Left lung (tissue), 10 donors: ENCODE results near the gene ARHGAP10. TPM values are rescaled to one million over a fixed set of nuclear protein-coding genes. Genes with fewer than 3 reads are reported as not detected.

ENCODE experiments used
- ATAC-seq: fragments of 200-7000 bp; cut with Tn5 transposase; one replicate; pipeline ENCODE4 v1.9.1; 2020; ENCODE audit warnings: moderate library complexity
- DNase-seq, 4 donors: peaks; one replicate each; pipeline ENCODE4 v3.0.0-alpha.2; 2013 to 2020
- H3K27ac ChIP-seq, 2 donors: fragments of 200-600 bp; sonication (generic) in 1 of 2; one replicate each; pipeline versions ENCODE4 v1.5.0 to v1.8.0; 2020 to 2021
- H3K27me3 ChIP-seq, 2 donors: fragments of 200-600 bp; sonication (generic) in 1 of 2; one replicate each; pipeline versions ENCODE4 v1.5.0 to v1.8.0; 2020 to 2021
- H3K36me3 ChIP-seq, 2 donors: fragments of 200-600 bp; sonication (generic) in 1 of 2; one replicate each; pipeline versions ENCODE4 v1.5.0 to v1.8.0; 2020 to 2021
- H3K4me1 ChIP-seq, 2 donors: fragments of 200-600 bp; one replicate each; pipeline ENCODE4 v1.8.0; 2021
- H3K4me3 ChIP-seq, 2 donors: fragments of 200-600 bp; sonication (generic) in 1 of 2; one replicate each; pipeline versions ENCODE4 v1.5.0 to v1.8.0; 2020 to 2021; ENCODE audit warnings: mild to moderate bottlenecking in 1 of 2
- H3K9me3 ChIP-seq, 2 donors: fragments of 200-600 bp; sonication (generic) in 1 of 2; one replicate each; pipeline versions ENCODE4 v1.5.0 to v1.8.0; 2020 to 2021
- CTCF ChIP-seq, 2 donors: fragments of 200-600 bp; sonication (generic) in 1 of 2; IDR thresholded peaks; one replicate each; pipeline versions ENCODE4 v1.5.0 to v1.8.0; 2021; ENCODE audit warnings: antibody characterized with exemption in 2 of 2
- intact Hi-C, 2 donors: fragments of 100-400 bp; cut with DNase I; formaldehyde crosslinking; loops; one replicate each; pipeline versions ENCODE4 v1.11.2 to v1.14.2; 2022
- polyA plus RNA-seq, 6 donors: library from polyadenylated mRNA; unstranded; fragments of 120-200 nt; gene quantifications; one replicate each; pipeline ENCODE4 v1.2.1, GENCODE V29; 2013; ENCODE audit not compliant: insufficient read length in 6 of 6
- total RNA-seq, 2 donors: library from RNA; stranded (reverse); fragmentation: NEBNext Ultra II Directional; extraction: Animal tissue kit (Norgen Biotek cat#: 25700); gene quantifications; one replicate each; pipeline ENCODE4 v1.2.1, GENCODE V29; 2021
- donor health status: DM: no; HTN: yes; CAD: no.
- donor health status: DM: no; HTN: no; CAD: no.

ARHGAP10 gene
- total and polyA plus RNA-seq, 8 donors: 11.6 to 25.4 (median 14.2) TPM

GRCh38 chr4:147862043-147862692, 130.3 kb downstream of the ARHGAP10 start:
- no peak for TF ChIP-seq CTCF (IDR thresholded peaks at IDR 0.05)
- Histone ChIP-seq H3K4me3 (no peak overlapping the region), H3K27me3 (no peaks in the 10 kb centered on the region), H3K4me1 (no peaks in the 10 kb centered on the region), H3K9me3 (no peaks in the 10 kb centered on the region), H3K36me3 (no peaks in the 10 kb centered on the region), H3K27ac (no peak overlapping the region)
- DNase-seq (peak in 1 of 4 donors; percentile 63), ATAC-seq (no peak)
- intact Hi-C loops: loop anchor here in 1 of 2 donors (10.0 kb wide), 1 partner anchor 247 kb away; the partner anchor contains the start of gene TMEM184C

GRCh38 chr4:147863111-147863747, 131.3 kb downstream of the ARHGAP10 start:
- TF ChIP-seq CTCF (IDR thresholded peaks at IDR 0.05): no peak
- intact Hi-C loops: loop anchor here in 1 of 2 donors (10.0 kb wide), 1 partner anchor 248 kb away; the partner anchor contains the start of gene TMEM184C
- ATAC-seq: no peak
- Histone ChIP-seq H3K27me3 (no peaks in the 10 kb centered on the region), H3K36me3 (no peaks in the 10 kb centered on the region), H3K4me1 (no peaks in the 10 kb centered on the region), H3K27ac (peak overlapping the region in 1 of 2 donors; percentile 5), H3K4me3 (no peak overlapping the region), H3K9me3 (no peaks in the 10 kb centered on the region)
- DNase-seq: no peak

- Histone ChIP-seq H3K27ac (peak overlapping the region in 1 of 2 donors; percentile 5), H3K4me3 (no peak overlapping the region), H3K9me3 (no peaks in the 10 kb centered on the region), H3K36me3 (no peaks in the 10 kb centered on the region), H3K4me1 (no peaks in the 10 kb centered on the region), H3K27me3 (no peaks in the 10 kb centered on the region)
- ATAC-seq (no peak), DNase-seq (no peak)
- intact Hi-C loops: loop anchor here in 1 of 2 donors (10.0 kb wide), 1 partner anchor 249 kb away; the partner anchor contains the start of gene TMEM184C
- TF ChIP-seq CTCF (IDR thresholded peaks at IDR 0.05): no peak
These were observed 132.1 kb downstream of the ARHGAP10 start for GRCh38 chr4:147863808-147864472.

GRCh38 chr4:147864607-147865006, 132.7 kb downstream of the ARHGAP10 start:
- H3K4me3 ChIP-seq: no peak overlapping the region
- no peaks in the 10 kb centered on the region for H3K27me3 ChIP-seq
- H3K9me3 ChIP-seq: no peaks in the 10 kb centered on the region
- no peaks in the 10 kb centered on the region for H3K4me1 ChIP-seq
- H3K27ac ChIP-seq: no peak overlapping the region
- TF ChIP-seq CTCF (IDR thresholded peaks at IDR 0.05): no peak
- no peaks in the 10 kb centered on the region for H3K36me3 ChIP-seq
- intact Hi-C loops: loop anchor here (5.0 to 10.0 kb wide), 2 partner anchors 157 to 250 kb away; partner anchors contain the start of gene TMEM184C (in 1 of the 2)
- no peak for DNase-seq
- ATAC-seq: no peak

- no peaks in the 10 kb centered on the region for H3K4me1 ChIP-seq
- no peaks in the 10 kb centered on the region for H3K36me3 ChIP-seq
- H3K9me3 ChIP-seq: no peaks in the 10 kb centered on the region
- no peak for TF ChIP-seq CTCF (IDR thresholded peaks at IDR 0.05)
- intact Hi-C loops: loop anchor here (5.0 to 10.0 kb wide), 2 partner anchors 159 to 251 kb away; partner anchors contain the start of gene TMEM184C (in 1 of the 2)
- DNase-seq (no peak), ATAC-seq (no peak)
- no peaks in the 10 kb centered on the region for H3K27me3 ChIP-seq
- H3K4me3 ChIP-seq: no peak overlapping the region
- H3K27ac ChIP-seq: no peak overlapping the region
These were observed 134.0 kb downstream of the ARHGAP10 start for GRCh38 chr4:147865926-147866325.
